Thymus (tissue), 11 donors: Measurements from ENCODE around the gene PYGL. TPM values are rescaled to one million over a fixed set of nuclear protein-coding genes. Genes with fewer than 3 reads are reported as not detected.

Source experiments
- DNase-seq, 9 donors: peaks; one replicate each; pipeline ENCODE4 v3.0.0-alpha.2; 2013; ENCODE audit warnings: low spot score in 9 of 9, low read depth in 6 of 9, missing footprints in 1 of 9
- H3K27ac ChIP-seq, 2 donors: one replicate each; pipeline ENCODE4 v1.5.1; 2013; ENCODE audit warnings: control low read depth in 1 of 2, low read depth in 1 of 2, low read length in 1 of 2, mild to moderate bottlenecking in 1 of 2, moderate library complexity in 1 of 2
- H3K27me3 ChIP-seq, 2 donors: one replicate each; pipeline ENCODE4 v1.5.1; 2013; ENCODE audit warnings: low read length in 1 of 2; ENCODE audit not compliant: control insufficient read depth in 2 of 2, insufficient read depth in 1 of 2
- H3K36me3 ChIP-seq, 2 donors: one replicate each; pipeline ENCODE4 v1.5.1; 2013; ENCODE audit warnings: low read length in 1 of 2, mild to moderate bottlenecking in 1 of 2, moderate library complexity in 1 of 2; ENCODE audit not compliant: control insufficient read depth in 2 of 2, insufficient read depth in 2 of 2
- H3K4me1 ChIP-seq, 2 donors: one replicate each; pipeline ENCODE4 v1.5.1; 2013; ENCODE audit warnings: low read length in 2 of 2; ENCODE audit not compliant: control insufficient read depth in 2 of 2, insufficient read depth in 2 of 2
- H3K4me3 ChIP-seq, 2 donors: one replicate each; pipeline ENCODE4 v1.5.1; 2013; ENCODE audit warnings: low read length in 2 of 2, control low read depth in 1 of 2, mild to moderate bottlenecking in 1 of 2
- H3K9me3 ChIP-seq, 2 donors: one replicate each; pipeline ENCODE4 v1.5.1; 2013; ENCODE audit warnings: low read length in 1 of 2, mild to moderate bottlenecking in 1 of 2; ENCODE audit not compliant: control insufficient read depth in 2 of 2, insufficient read depth in 1 of 2
- WGBS: extraction: QIAGEN DNeasy Blood & Tissue Kit; methylation state at CpG from one replicate; pipeline ENCODE4 v1.1.7; 2013; 5-methylcytosine and 5-hydroxymethylcytosine counted together
- polyA plus RNA-seq: library from polyadenylated mRNA; stranded (reverse); fragments of 200-250 nt; gene quantifications from one replicate; pipeline ENCODE4 v1.2.3, GENCODE V29; 2013
- total RNA-seq: library from RNA; stranded (reverse); fragments of 120-200 nt; gene quantifications from one replicate; pipeline ENCODE4 v1.2.4, GENCODE V29; 2013
- donor health status: healthy.

The PYGL gene
- total and polyA plus RNA-seq, 2 donors = 6.8 to 27.5 TPM

GRCh38 chr14:50974118-50974517 is 29.8 kb upstream of the PYGL start:
- H3K4me1 ChIP-seq = no peaks in the 10 kb centered on the region
- H3K36me3 ChIP-seq = no peaks in the 10 kb centered on the region
- no peak for DNase-seq
- 97% methylated on average over 5 of the region's 5 CpGs for WGBS
- peaks cover 0 to 3% of the 10 kb centered on the region in 2 donors for H3K9me3 ChIP-seq
- no peak overlapping the region for H3K27ac ChIP-seq
- no peak overlapping the region for H3K4me3 ChIP-seq
- no peaks in the 10 kb centered on the region for H3K27me3 ChIP-seq

- Histone ChIP-seq H3K9me3 (peaks cover 0 to 3% of the 10 kb centered on the region in 2 donors), H3K4me1 (no peaks in the 10 kb centered on the region), H3K27ac (no peak overlapping the region), H3K27me3 (no peaks in the 10 kb centered on the region), H3K4me3 (no peak overlapping the region), H3K36me3 (no peaks in the 10 kb centered on the region)
- no peak for DNase-seq
- 97% methylated on average over 11 of the region's 11 CpGs for WGBS
These were observed 28.5 kb upstream of the PYGL start for GRCh38 chr14:50972734-50973133.

- 95% methylated on average over 6 of the region's 6 CpGs for WGBS
- DNase-seq = no peak
- Histone ChIP-seq H3K4me3 (no peak overlapping the region), H3K4me1 (no peaks in the 10 kb centered on the region), H3K36me3 (no peaks in the 10 kb centered on the region), H3K27ac (no peak overlapping the region), H3K27me3 (no peaks in the 10 kb centered on the region), H3K9me3 (peaks cover 0 to 3% of the 10 kb centered on the region in 2 donors)
These were observed 26.9 kb upstream of the PYGL start for GRCh38 chr14:50970886-50971781.

GRCh38 chr14:50967790-50968189 is 23.5 kb upstream of the PYGL start:
- no peak overlapping the region for H3K27ac ChIP-seq
- H3K9me3 ChIP-seq = peaks cover 0 to under 1% of the 10 kb centered on the region in 2 donors
- DNase-seq = no peak
- WGBS = 30% methylated on average over 2 of the region's 2 CpGs
- no peaks in the 10 kb centered on the region for H3K36me3 ChIP-seq
- no peaks in the 10 kb centered on the region for H3K4me1 ChIP-seq
- no peaks in the 10 kb centered on the region for H3K27me3 ChIP-seq
- H3K4me3 ChIP-seq = no peak overlapping the region

GRCh38 chr14:50967103-50967502 is 22.8 kb upstream of the PYGL start:
- H3K27me3 ChIP-seq = no peaks in the 10 kb centered on the region
- H3K4me1 ChIP-seq = no peaks in the 10 kb centered on the region
- no peaks in the 10 kb centered on the region for H3K9me3 ChIP-seq
- 97% methylated on average over 3 of the region's 3 CpGs for WGBS
- H3K36me3 ChIP-seq = no peaks in the 10 kb centered on the region
- DNase-seq = no peak
- H3K4me3 ChIP-seq = no peak overlapping the region
- no peak overlapping the region for H3K27ac ChIP-seq

- 54% methylated on average over 5 of the region's 5 CpGs for WGBS
These were observed 20.6 kb upstream of the PYGL start for GRCh38 chr14:50964683-50965390.

GRCh38 chr14:50963919-50964318 is 19.6 kb upstream of the PYGL start:
- H3K9me3 ChIP-seq = no peaks in the 10 kb centered on the region
- H3K36me3 ChIP-seq = no peaks in the 10 kb centered on the region
- DNase-seq = no peak
- H3K4me1 ChIP-seq = no peaks in the 10 kb centered on the region
- no peak overlapping the region for H3K27ac ChIP-seq
- WGBS = 98% methylated on average over 5 of the region's 5 CpGs
- H3K4me3 ChIP-seq = no peak overlapping the region
- no peaks in the 10 kb centered on the region for H3K27me3 ChIP-seq

More at GRCh38 chr14:50964683-50965390, 20.6 kb upstream of the PYGL start:
- no peaks in the 10 kb centered on the region for H3K9me3 ChIP-seq
- no peak overlapping the region for H3K4me3 ChIP-seq
- H3K27me3 ChIP-seq = no peaks in the 10 kb centered on the region
- H3K27ac ChIP-seq = no peak overlapping the region
- DNase-seq = no peak
- H3K4me1 ChIP-seq = no peaks in the 10 kb centered on the region
- no peaks in the 10 kb centered on the region for H3K36me3 ChIP-seq

- H3K4me3 ChIP-seq = no peak overlapping the region
- DNase-seq = no peak
- H3K4me1 ChIP-seq = no peaks in the 10 kb centered on the region
- no peak overlapping the region for H3K27ac ChIP-seq
- no peaks in the 10 kb centered on the region for H3K9me3 ChIP-seq
- WGBS = 43% methylated on average over 2 of the region's 2 CpGs
- no peaks in the 10 kb centered on the region for H3K36me3 ChIP-seq
- no peaks in the 10 kb centered on the region for H3K27me3 ChIP-seq
These were observed 17.4 kb upstream of the PYGL start for GRCh38 chr14:50961605-50962221.

- Histone ChIP-seq H3K27ac (no peak overlapping the region), H3K27me3 (no peaks in the 10 kb centered on the region), H3K9me3 (no peaks in the 10 kb centered on the region), H3K4me3 (no peak overlapping the region), H3K36me3 (no peaks in the 10 kb centered on the region), H3K4me1 (no peaks in the 10 kb centered on the region)
- no peak for DNase-seq
- 96% methylated on average over 3 of the region's 3 CpGs for WGBS
These were observed 13.0 kb upstream of the PYGL start for GRCh38 chr14:50957296-50957695.
